ENCODE measurements around the gene VWF. TPM values are rescaled to one million over a fixed set of nuclear protein-coding genes. Genes with fewer than 3 reads are reported as not detected.

VWF gene
- total and polyA plus RNA-seq, 12 donors: 104 to 480 (median 253) TPM

GRCh38 chr12:6034596-6034995 lies 89.9 kb downstream of the VWF start:
- H3K27ac ChIP-seq: no peak overlapping the region
- no peak for DNase-seq
- peaks cover 0 to 2% (median 0%) of the 10 kb centered on the region in 9 donors for H3K4me1 ChIP-seq
- no peaks in the 10 kb centered on the region for H3K27me3 ChIP-seq
- H3K4me3 ChIP-seq: no peak overlapping the region
- H3K9me3 ChIP-seq: no peaks in the 10 kb centered on the region
- no peak for TF ChIP-seq CTCF (IDR thresholded peaks at IDR 0.05)
- intact Hi-C loops (cut with DNase I): no loop called here
- no peak for ATAC-seq
- WGBS, 2 donors: 92 to 94% methylated on average over 9 of the region's 9 CpGs
- H3K36me3 ChIP-seq: peaks cover 0 to 97% (median 0%) of the 10 kb centered on the region in 9 donors

GRCh38 chr12:6033546-6033945 lies 90.9 kb downstream of the VWF start:
- Histone ChIP-seq H3K36me3 (peaks cover 0 to 97% (median 0%) of the 10 kb centered on the region in 9 donors), H3K4me3 (no peak overlapping the region), H3K9me3 (peaks cover 0 to 4% (median 0%) of the 10 kb centered on the region in 11 donors), H3K27ac (no peak overlapping the region), H3K27me3 (no peaks in the 10 kb centered on the region), H3K4me1 (peaks cover 0 to 5% (median 0%) of the 10 kb centered on the region in 9 donors)
- TF ChIP-seq CTCF (IDR thresholded peaks at IDR 0.05): no peak
- no peak for ATAC-seq
- no peak for DNase-seq
- intact Hi-C loops (cut with DNase I): loop anchor here in 1 of 10 donors (2.0 kb wide), 1 partner anchor 43 kb away; no protein-coding TSS in a partner anchor
- WGBS, 2 donors: 70 to 83% methylated on average over 8 of the region's 8 CpGs

GRCh38 chr12:6032726-6033125 lies 91.7 kb downstream of the VWF start:
- no peak for DNase-seq
- intact Hi-C loops (cut with DNase I): loop anchor here in 1 of 10 donors (2.0 kb wide), 1 partner anchor 42 kb away; no protein-coding TSS in a partner anchor
- Histone ChIP-seq H3K27ac (no peak overlapping the region), H3K27me3 (no peaks in the 10 kb centered on the region), H3K36me3 (peaks cover 0 to 96% (median 0%) of the 10 kb centered on the region in 9 donors), H3K9me3 (peaks cover 0 to 9% (median 0%) of the 10 kb centered on the region in 11 donors), H3K4me3 (no peak overlapping the region), H3K4me1 (peaks cover 0 to 5% (median 0%) of the 10 kb centered on the region in 9 donors)
- no peak for ATAC-seq
- no peak for TF ChIP-seq CTCF (IDR thresholded peaks at IDR 0.05)
- 79 to 97% methylated on average over 8 of the region's 8 CpGs for WGBS, 2 donors

GRCh38 chr12:6031001-6031400 lies 93.5 kb downstream of the VWF start:
- ATAC-seq (no peak), DNase-seq (no peak)
- Histone ChIP-seq H3K27ac (no peak overlapping the region), H3K27me3 (no peaks in the 10 kb centered on the region), H3K9me3 (peaks cover 0 to 18% (median 0%) of the 10 kb centered on the region in 11 donors), H3K4me1 (peaks cover 0 to 5% (median 0%) of the 10 kb centered on the region in 9 donors), H3K4me3 (no peak overlapping the region), H3K36me3 (peaks cover 0 to 93% (median 0%) of the 10 kb centered on the region in 9 donors)
- TF ChIP-seq CTCF (IDR thresholded peaks at IDR 0.05): no peak
- intact Hi-C loops (cut with DNase I): no loop called here
- 83% methylated on average over 8 of the region's 8 CpGs for WGBS, 2 donors
